GM10266 (cell line): ENCODE measurements around the gene LHFPL2.

Source experiments
- DNase-seq: peaks from one replicate; pipeline ENCODE4 v3.0.0; 2012; ENCODE audit errors: extremely low spot score
- CTCF ChIP-seq: IDR thresholded peaks from 2 replicates; pipeline ENCODE4 v1.5.1; 2012; ENCODE audit warnings: mild to moderate bottlenecking, low read depth; ENCODE audit not compliant: control insufficient read depth, insufficient read depth; ENCODE audit errors: missing control alignments

Gene LHFPL2

GRCh38 chr5:78543916-78544315 lies 104.7 kb downstream of the LHFPL2 start:
- no peak for DNase-seq
- TF ChIP-seq CTCF, result no peak

- no peak for TF ChIP-seq CTCF
Observed at GRCh38 chr5:78543292-78543691, 105.3 kb downstream of the LHFPL2 start.

GRCh38 chr5:78542321-78542840 lies 106.2 kb downstream of the LHFPL2 start:
- TF ChIP-seq CTCF, result no peak
- DNase-seq, result no peak

More at GRCh38 chr5:78543292-78543691, 105.3 kb downstream of the LHFPL2 start:
- no peak for DNase-seq

- TF ChIP-seq CTCF, result no peak
Observed at GRCh38 chr5:78541086-78541654, 107.4 kb downstream of the LHFPL2 start.

GRCh38 chr5:78540335-78541085 lies 108.1 kb downstream of the LHFPL2 start:
- no peak for TF ChIP-seq CTCF
- DNase-seq, result no peak

More at GRCh38 chr5:78541086-78541654, 107.4 kb downstream of the LHFPL2 start:
- DNase-seq, result no peak

- TF ChIP-seq CTCF, result no peak
- DNase-seq, result no peak
Observed at GRCh38 chr5:78538240-78538850, 110.2 kb downstream of the LHFPL2 start.
